ENCODE data around the gene DMXL1.

DNA sequence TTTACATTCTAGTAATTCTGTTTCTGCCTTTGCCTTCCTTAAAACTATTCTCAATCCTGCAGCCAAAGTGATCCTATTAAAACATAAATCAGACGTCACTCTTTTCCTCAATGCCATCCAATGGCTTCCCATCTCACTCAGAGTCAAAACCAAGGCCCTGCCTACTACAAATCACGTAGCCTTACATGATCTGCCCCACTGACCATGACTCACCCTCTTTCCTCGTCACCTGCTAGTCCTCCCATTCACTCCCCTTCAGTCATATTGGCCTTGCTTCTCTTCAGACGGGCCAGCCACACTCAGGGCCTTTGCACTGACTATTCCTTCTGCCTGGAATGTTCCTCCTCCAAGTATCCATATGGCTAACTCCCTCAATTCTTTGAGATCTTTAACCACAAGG lies 39.0 kb upstream of the DMXL1 start:
- TF ChIP-seq, protein P1, sequence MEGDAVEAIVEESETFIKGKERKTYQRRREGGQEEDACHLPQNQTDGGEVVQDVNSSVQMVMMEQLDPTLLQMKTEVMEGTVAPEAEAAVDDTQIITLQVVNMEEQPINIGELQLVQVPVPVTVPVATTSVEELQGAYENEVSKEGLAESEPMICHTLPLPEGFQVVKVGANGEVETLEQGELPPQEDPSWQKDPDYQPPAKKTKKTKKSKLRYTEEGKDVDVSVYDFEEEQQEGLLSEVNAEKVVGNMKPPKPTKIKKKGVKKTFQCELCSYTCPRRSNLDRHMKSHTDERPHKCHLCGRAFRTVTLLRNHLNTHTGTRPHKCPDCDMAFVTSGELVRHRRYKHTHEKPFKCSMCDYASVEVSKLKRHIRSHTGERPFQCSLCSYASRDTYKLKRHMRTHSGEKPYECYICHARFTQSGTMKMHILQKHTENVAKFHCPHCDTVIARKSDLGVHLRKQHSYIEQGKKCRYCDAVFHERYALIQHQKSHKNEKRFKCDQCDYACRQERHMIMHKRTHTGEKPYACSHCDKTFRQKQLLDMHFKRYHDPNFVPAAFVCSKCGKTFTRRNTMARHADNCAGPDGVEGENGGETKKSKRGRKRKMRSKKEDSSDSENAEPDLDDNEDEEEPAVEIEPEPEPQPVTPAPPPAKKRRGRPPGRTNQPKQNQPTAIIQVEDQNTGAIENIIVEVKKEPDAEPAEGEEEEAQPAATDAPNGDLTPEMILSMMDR (IDR thresholded peaks at IDR 0.05) = no peak
- TF ChIP-seq SIN3A (IDR thresholded peaks at IDR 0.05; ENCODE audit: borderline replicate concordance, insufficient read depth, low read depth, low read length) (no peak), TCF7L2 (IDR thresholded peaks at IDR 0.05; ENCODE audit: low read depth, low read length) (no peak), POLR2AphosphoS5 (IDR thresholded peaks at IDR 0.05; ENCODE audit: low read depth, low read length) (no peak)
- TF ChIP-seq, protein P2, sequence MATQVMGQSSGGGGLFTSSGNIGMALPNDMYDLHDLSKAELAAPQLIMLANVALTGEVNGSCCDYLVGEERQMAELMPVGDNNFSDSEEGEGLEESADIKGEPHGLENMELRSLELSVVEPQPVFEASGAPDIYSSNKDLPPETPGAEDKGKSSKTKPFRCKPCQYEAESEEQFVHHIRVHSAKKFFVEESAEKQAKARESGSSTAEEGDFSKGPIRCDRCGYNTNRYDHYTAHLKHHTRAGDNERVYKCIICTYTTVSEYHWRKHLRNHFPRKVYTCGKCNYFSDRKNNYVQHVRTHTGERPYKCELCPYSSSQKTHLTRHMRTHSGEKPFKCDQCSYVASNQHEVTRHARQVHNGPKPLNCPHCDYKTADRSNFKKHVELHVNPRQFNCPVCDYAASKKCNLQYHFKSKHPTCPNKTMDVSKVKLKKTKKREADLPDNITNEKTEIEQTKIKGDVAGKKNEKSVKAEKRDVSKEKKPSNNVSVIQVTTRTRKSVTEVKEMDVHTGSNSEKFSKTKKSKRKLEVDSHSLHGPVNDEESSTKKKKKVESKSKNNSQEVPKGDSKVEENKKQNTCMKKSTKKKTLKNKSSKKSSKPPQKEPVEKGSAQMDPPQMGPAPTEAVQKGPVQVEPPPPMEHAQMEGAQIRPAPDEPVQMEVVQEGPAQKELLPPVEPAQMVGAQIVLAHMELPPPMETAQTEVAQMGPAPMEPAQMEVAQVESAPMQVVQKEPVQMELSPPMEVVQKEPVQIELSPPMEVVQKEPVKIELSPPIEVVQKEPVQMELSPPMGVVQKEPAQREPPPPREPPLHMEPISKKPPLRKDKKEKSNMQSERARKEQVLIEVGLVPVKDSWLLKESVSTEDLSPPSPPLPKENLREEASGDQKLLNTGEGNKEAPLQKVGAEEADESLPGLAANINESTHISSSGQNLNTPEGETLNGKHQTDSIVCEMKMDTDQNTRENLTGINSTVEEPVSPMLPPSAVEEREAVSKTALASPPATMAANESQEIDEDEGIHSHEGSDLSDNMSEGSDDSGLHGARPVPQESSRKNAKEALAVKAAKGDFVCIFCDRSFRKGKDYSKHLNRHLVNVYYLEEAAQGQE (IDR thresholded peaks at IDR 0.05; ENCODE audit: insufficient read depth in 1 of 2, low read depth in 2 of 2, low read length in 1 of 2) = no peak

Data from Panc1 (cell line).